ENCODE data around the gene LAMA2. TPM values are rescaled to one million over a fixed set of nuclear protein-coding genes. Genes with fewer than 3 reads are reported as not detected.

Gene LAMA2
- total and polyA plus RNA-seq, 2 of the 13 experiments (the other 11 are each of a cell fraction or from before 2014, with no cell fraction given), result 0.11 to 0.28 TPM

- no peak for TF ChIP-seq PAX8 (CRISPR knock-in tag; IDR thresholded peaks at IDR 0.05; ENCODE audit: borderline replicate concordance)
- TF ChIP-seq YY1 (IDR thresholded peaks at IDR 0.05; ENCODE audit: insufficient read depth, insufficient replicate concordance, low read depth, low read length), result no peak
- TF ChIP-seq THAP7 (CRISPR knock-in tag; IDR thresholded peaks at IDR 0.05), result no peak
- TF ChIP-seq SP2 (CRISPR knock-in tag; IDR thresholded peaks at IDR 0.05), result no peak
- TF ChIP-seq TRAFD1 (CRISPR knock-in tag; IDR thresholded peaks at IDR 0.05; ENCODE audit: borderline replicate concordance), result no peak
- TF ChIP-seq KDM4B (CRISPR knock-in tag; IDR thresholded peaks at IDR 0.05), result no peak
- no peak for TF ChIP-seq ONECUT2 (CRISPR knock-in tag; IDR thresholded peaks at IDR 0.05)
- no peak for TF ChIP-seq RBFOX2 (IDR thresholded peaks at IDR 0.05; ENCODE audit: low read depth, low read length)
- no peak for TF ChIP-seq CBX2 (IDR thresholded peaks at IDR 0.05; ENCODE audit: low read depth, low read length)
- no peak for TF ChIP-seq CBX2 (CRISPR knock-in tag; IDR thresholded peaks at IDR 0.05; ENCODE audit: low read depth)
- TF ChIP-seq PBX3 (CRISPR knock-in tag; IDR thresholded peaks at IDR 0.05; ENCODE audit: borderline replicate concordance), result no peak
- TF ChIP-seq ZNF83 (CRISPR knock-in tag; IDR thresholded peaks at IDR 0.05; ENCODE audit: borderline replicate concordance), result no peak
- TF ChIP-seq LBX2 (CRISPR knock-in tag; IDR thresholded peaks at IDR 0.05; ENCODE audit: borderline replicate concordance), result no peak
Observed at GRCh38 chr6:128857806-128858205, 25.1 kb upstream of the LAMA2 start (continued).

Data from HepG2 (cell line).